ENCODE measurements around the gene FAM98B. TPM values are rescaled to one million over a fixed set of nuclear protein-coding genes. Genes with fewer than 3 reads are reported as not detected.

The FAM98B gene
- total and polyA plus RNA-seq, 2 of the 8 experiments (the other 6 are each of a cell fraction or from before 2014, with no cell fraction given), result 5.9 to 48.4 TPM

- TF ChIP-seq ATF3 (IDR thresholded peaks at IDR 0.05; ENCODE audit: insufficient read depth, low read depth, low read length), result no peak
- no peak for TF ChIP-seq CHD7 (IDR thresholded peaks at IDR 0.05; ENCODE audit: insufficient replicate concordance, low read length)
These were observed 4.7 kb downstream of the FAM98B start (continued) for GRCh38 chr15:38458646-38459045.
